ENCODE measurements around the gene PFDN6.

GRCh38 chr6:33277663-33278391, 11.6 kb upstream of the PFDN6 start:
- TF ChIP-seq MAFK (IDR thresholded peaks at IDR 0.05; ENCODE audit: low read length), result no peak
- TF ChIP-seq, protein P1, sequence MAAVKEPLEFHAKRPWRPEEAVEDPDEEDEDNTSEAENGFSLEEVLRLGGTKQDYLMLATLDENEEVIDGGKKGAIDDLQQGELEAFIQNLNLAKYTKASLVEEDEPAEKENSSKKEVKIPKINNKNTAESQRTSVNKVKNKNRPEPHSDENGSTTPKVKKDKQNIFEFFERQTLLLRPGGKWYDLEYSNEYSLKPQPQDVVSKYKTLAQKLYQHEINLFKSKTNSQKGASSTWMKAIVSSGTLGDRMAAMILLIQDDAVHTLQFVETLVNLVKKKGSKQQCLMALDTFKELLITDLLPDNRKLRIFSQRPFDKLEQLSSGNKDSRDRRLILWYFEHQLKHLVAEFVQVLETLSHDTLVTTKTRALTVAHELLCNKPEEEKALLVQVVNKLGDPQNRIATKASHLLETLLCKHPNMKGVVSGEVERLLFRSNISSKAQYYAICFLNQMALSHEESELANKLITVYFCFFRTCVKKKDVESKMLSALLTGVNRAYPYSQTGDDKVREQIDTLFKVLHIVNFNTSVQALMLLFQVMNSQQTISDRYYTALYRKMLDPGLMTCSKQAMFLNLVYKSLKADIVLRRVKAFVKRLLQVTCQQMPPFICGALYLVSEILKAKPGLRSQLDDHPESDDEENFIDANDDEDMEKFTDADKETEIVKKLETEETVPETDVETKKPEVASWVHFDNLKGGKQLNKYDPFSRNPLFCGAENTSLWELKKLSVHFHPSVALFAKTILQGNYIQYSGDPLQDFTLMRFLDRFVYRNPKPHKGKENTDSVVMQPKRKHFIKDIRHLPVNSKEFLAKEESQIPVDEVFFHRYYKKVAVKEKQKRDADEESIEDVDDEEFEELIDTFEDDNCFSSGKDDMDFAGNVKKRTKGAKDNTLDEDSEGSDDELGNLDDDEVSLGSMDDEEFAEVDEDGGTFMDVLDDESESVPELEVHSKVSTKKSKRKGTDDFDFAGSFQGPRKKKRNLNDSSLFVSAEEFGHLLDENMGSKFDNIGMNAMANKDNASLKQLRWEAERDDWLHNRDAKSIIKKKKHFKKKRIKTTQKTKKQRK (IDR thresholded peaks at IDR 0.05; ENCODE audit: borderline replicate concordance, low read depth, low read length), result no peak
- no peak for TF ChIP-seq SIRT6 (IDR thresholded peaks at IDR 0.05; ENCODE audit: low read depth, low read length)
- TF ChIP-seq CTCF (IDR thresholded peaks at IDR 0.05 in 2 of 3, conservative IDR thresholded peaks at IDR 0.05 in 1 of 3; ENCODE audit: insufficient read depth in 2 of 3, low read depth in 1 of 3, low read length in 3 of 3), result peak; percentile 26 to 43 (median 28); a peak in 3 of 6 replicates
- no peak for TF ChIP-seq HOXB6 (CRISPR knock-in tag; IDR thresholded peaks at IDR 0.05; ENCODE audit: borderline replicate concordance)
- no peak for TF ChIP-seq MTF1 (CRISPR knock-in tag; IDR thresholded peaks at IDR 0.05; ENCODE audit: borderline replicate concordance)
- no peak for TF ChIP-seq SNRNP70 (optimal IDR thresholded peaks at IDR 0.05; ENCODE audit: low read depth, low read length)
- no peak for TF ChIP-seq USF2 (CRISPR knock-in tag; IDR thresholded peaks at IDR 0.05)
- TF ChIP-seq TGIF2 (CRISPR knock-in tag; IDR thresholded peaks at IDR 0.05), result no peak
- TF ChIP-seq SP2 (IDR thresholded peaks at IDR 0.05; ENCODE audit: extremely low read depth, low read depth, low read length, poor library complexity, severe bottlenecking), result no peak
- no peak for TF ChIP-seq MCM7 (IDR thresholded peaks at IDR 0.05)
- TF ChIP-seq PTRF (tag; IDR thresholded peaks at IDR 0.05), result no peak
- no peak for TF ChIP-seq NFYB (IDR thresholded peaks at IDR 0.05; ENCODE audit: extremely low read depth, insufficient read length)

Data from K562 (cell line).